Mesendoderm (in vitro differentiated cells): ENCODE measurements around the gene CRIM1.

ENCODE experiments used
- DNase-seq: peaks from one replicate; pipeline ENCODE4 v3.0.0; 2013
- H2AK5ac ChIP-seq: 2 replicates; pipeline ENCODE4 v1.6.1; 2013; ENCODE audit warnings: low read length, inconsistent platforms
- H2BK120ac ChIP-seq: 2 replicates; pipeline ENCODE4 v1.6.1; 2013; ENCODE audit warnings: low read depth, mild to moderate bottlenecking, low read length, moderate library complexity, mixed read lengths
- H2BK15ac ChIP-seq: replicated peaks from 2 replicates; pipeline ENCODE4 v1.6.1; 2013; ENCODE audit warnings: low read depth, mild to moderate bottlenecking, moderate library complexity
- H2BK5ac ChIP-seq: 2 replicates; pipeline ENCODE4 v1.6.1; 2013; ENCODE audit warnings: low read length, inconsistent platforms
- H3K18ac ChIP-seq: 2 replicates; pipeline ENCODE4 v1.6.1; 2013; ENCODE audit warnings: mild to moderate bottlenecking, low read length, mixed read lengths
- H3K23ac ChIP-seq: one replicate; pipeline ENCODE4 v1.6.1; 2013; ENCODE audit warnings: low read length
- H3K27ac ChIP-seq: 2 replicates; pipeline ENCODE4 v1.5.1; 2013; ENCODE audit warnings: low read depth, mild to moderate bottlenecking, inconsistent platforms, low read length, moderate library complexity
- H3K27me3 ChIP-seq: 2 replicates; pipeline ENCODE4 v1.6.1; 2013; ENCODE audit warnings: low read length, control low read depth, mild to moderate bottlenecking, inconsistent platforms; ENCODE audit not compliant: insufficient read depth, poor library complexity
- H3K36me3 ChIP-seq: 2 replicates; pipeline ENCODE4 v1.6.1; 2013; ENCODE audit warnings: low read length, inconsistent platforms; ENCODE audit not compliant: control insufficient read depth, insufficient read depth
- H3K4ac ChIP-seq: one replicate; pipeline ENCODE4 v1.6.1; 2013; ENCODE audit warnings: low read depth, mild to moderate bottlenecking, low read length, moderate library complexity
- H3K4me1 ChIP-seq: 2 replicates; pipeline ENCODE4 v1.6.1; 2013; ENCODE audit warnings: low read depth, low read length, inconsistent platforms; ENCODE audit not compliant: control insufficient read depth
- H3K4me2 ChIP-seq: 2 replicates; pipeline ENCODE4 v1.6.1; 2013; ENCODE audit warnings: low read length
- H3K4me3 ChIP-seq: 2 replicates; pipeline ENCODE4 v1.5.1; 2013; ENCODE audit warnings: mild to moderate bottlenecking, low read length
- H3K56ac ChIP-seq: one replicate; pipeline ENCODE4 v1.6.1; 2013; ENCODE audit warnings: low read length
- H3K79me1 ChIP-seq: 2 replicates; pipeline ENCODE4 v1.6.1; 2013; ENCODE audit warnings: low read length, inconsistent platforms
- H3K79me2 ChIP-seq: 2 replicates; pipeline ENCODE4 v1.6.1; 2013; ENCODE audit warnings: mild to moderate bottlenecking, low read length; ENCODE audit not compliant: control insufficient read depth, insufficient read depth
- H3K9ac ChIP-seq: 2 replicates; pipeline ENCODE4 v1.6.1; 2013; ENCODE audit warnings: low read length, inconsistent platforms
- H4K5ac ChIP-seq: one replicate; pipeline ENCODE4 v1.6.1; 2013; ENCODE audit warnings: low read length
- H4K8ac ChIP-seq: one replicate; pipeline ENCODE4 v1.6.1; 2013; ENCODE audit warnings: low read depth, mild to moderate bottlenecking, control low read depth, low read length, moderate library complexity
- WGBS: extraction: QIAGEN DNeasy Blood & Tissue Kit; methylation state at CpG from one replicate; pipeline ENCODE4 v1.1.7; 2013; ENCODE audit warnings: low lambda C conversion rate, missing lambda C conversion rate; ENCODE audit not compliant: insufficient coverage; ENCODE audit errors: extremely low coverage; 5-methylcytosine and 5-hydroxymethylcytosine counted together

Gene CRIM1

DNA sequence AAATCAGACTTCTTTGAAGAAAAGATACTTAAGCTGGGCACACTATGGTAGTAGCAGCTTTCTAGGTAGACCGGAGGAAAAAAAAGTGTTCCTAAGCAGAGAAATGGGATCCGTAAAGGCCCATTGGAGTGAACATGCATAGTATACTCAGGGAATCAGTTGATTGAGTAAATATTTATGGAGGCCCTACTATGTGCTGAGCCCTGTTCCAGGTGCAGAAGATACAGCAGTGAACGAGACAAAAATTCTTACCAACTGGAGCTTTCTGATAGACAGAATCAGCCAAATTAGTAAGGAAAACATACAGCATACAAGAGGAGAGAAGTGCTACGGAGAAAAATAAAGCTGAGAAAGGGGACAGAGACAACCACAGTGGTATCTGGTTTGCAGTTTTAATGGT, 28.1 kb downstream of the CRIM1 start:
- H3K27me3 ChIP-seq, result no peaks in the 10 kb centered on the region
- H4K8ac ChIP-seq, result no peak overlapping the region
- no peak overlapping the region for H4K5ac ChIP-seq
- no peak overlapping the region for H3K56ac ChIP-seq
- WGBS, result no CpG with 5 or more reads among the region's 4 CpGs
- no peak overlapping the region for H3K4me3 ChIP-seq
- H3K4me1 ChIP-seq, result peaks cover 35% of the 10 kb centered on the region
- no peak overlapping the region for H2BK5ac ChIP-seq
- no peak overlapping the region for H2BK15ac ChIP-seq
- no peak overlapping the region for H3K4ac ChIP-seq
- DNase-seq, result no peak
- no peak overlapping the region for H2BK120ac ChIP-seq
- H3K9ac ChIP-seq, result no peak overlapping the region
- H3K79me1 ChIP-seq, result peaks cover 13% of the 10 kb centered on the region
- no peak overlapping the region for H3K4me2 ChIP-seq
- H3K36me3 ChIP-seq, result no peaks in the 10 kb centered on the region
- no peak overlapping the region for H3K27ac ChIP-seq
- peak overlapping the region; percentile 16 for H2AK5ac ChIP-seq
- H3K23ac ChIP-seq, result no peak overlapping the region
- H3K18ac ChIP-seq, result peak overlapping the region; percentile 40
- H3K79me2 ChIP-seq, result peaks cover 53% of the 10 kb centered on the region

DNA sequence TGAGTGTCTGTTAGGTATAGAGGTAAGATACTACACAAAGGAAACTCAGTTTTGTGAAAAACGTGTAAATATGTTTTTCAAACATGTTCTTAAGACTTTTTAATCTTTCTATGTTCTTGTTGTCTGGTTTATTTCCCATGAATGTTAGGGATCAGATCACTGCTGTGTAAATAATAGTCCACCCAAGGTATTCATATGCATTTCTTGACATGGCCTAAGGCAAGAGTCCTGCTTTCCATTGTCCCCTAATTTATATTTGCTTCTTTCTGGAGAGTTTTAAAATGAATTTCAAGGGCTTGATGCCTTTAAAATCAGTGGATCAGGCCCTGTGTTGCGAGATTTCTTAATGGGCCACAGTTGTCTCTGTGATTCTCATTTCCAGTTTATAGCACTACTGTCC, 28.9 kb downstream of the CRIM1 start:
- Histone ChIP-seq H2AK5ac (no peak overlapping the region), H2BK120ac (no peak overlapping the region), H3K4me1 (peaks cover 35% of the 10 kb centered on the region), H3K36me3 (no peaks in the 10 kb centered on the region), H3K79me1 (peaks cover 13% of the 10 kb centered on the region), H3K4me3 (no peak overlapping the region), H2BK5ac (no peak overlapping the region), H3K4ac (no peak overlapping the region), H4K8ac (no peak overlapping the region), H2BK15ac (no peak overlapping the region), H3K9ac (no peak overlapping the region), H3K27me3 (no peaks in the 10 kb centered on the region), H3K79me2 (peaks cover 52% of the 10 kb centered on the region), H3K27ac (no peak overlapping the region), H4K5ac (no peak overlapping the region), H3K4me2 (no peak overlapping the region), H3K23ac (no peak overlapping the region), H3K56ac (peak overlapping the region; percentile 10), H3K18ac (peak overlapping the region; percentile 42)
- no CpG with 5 or more reads among the region's 2 CpGs for WGBS
- DNase-seq, result no peak

DNA sequence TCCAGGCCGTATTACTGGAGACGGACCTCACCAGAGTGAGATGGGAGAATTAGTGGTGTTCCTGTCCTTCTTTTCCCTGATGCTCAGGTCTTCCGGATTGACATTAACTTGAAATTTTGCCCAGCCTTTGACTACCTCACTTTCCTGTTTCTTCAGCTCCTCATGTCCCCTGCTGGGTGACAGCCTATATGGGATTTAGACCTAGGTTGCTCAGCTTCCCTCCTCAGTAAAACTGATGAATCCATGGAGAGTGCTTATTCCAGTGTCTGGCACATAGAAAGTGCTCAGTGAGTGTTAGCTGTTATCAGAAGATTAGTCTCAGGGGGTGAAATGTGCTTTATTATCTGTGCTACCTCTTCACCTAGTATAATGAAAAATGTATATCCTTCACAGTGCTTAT, 30.0 kb downstream of the CRIM1 start:
- no peak overlapping the region for H3K23ac ChIP-seq
- WGBS, result no CpG with 5 or more reads among the region's 3 CpGs
- no peak overlapping the region for H2BK5ac ChIP-seq
- H3K36me3 ChIP-seq, result no peaks in the 10 kb centered on the region
- H3K27ac ChIP-seq, result peak overlapping the region; percentile 2
- H2BK120ac ChIP-seq, result no peak overlapping the region
- H2BK15ac ChIP-seq, result no peak overlapping the region
- H3K4me3 ChIP-seq, result no peak overlapping the region
- peaks cover 28% of the 10 kb centered on the region for H3K4me1 ChIP-seq
- peaks cover 9% of the 10 kb centered on the region for H3K79me1 ChIP-seq
- no peaks in the 10 kb centered on the region for H3K27me3 ChIP-seq
- no peak overlapping the region for H4K8ac ChIP-seq
- H4K5ac ChIP-seq, result no peak overlapping the region
- no peak overlapping the region for H3K9ac ChIP-seq
- H3K4ac ChIP-seq, result no peak overlapping the region
- no peak overlapping the region for H3K56ac ChIP-seq
- no peak overlapping the region for H2AK5ac ChIP-seq
- H3K4me2 ChIP-seq, result no peak overlapping the region
- H3K18ac ChIP-seq, result no peak overlapping the region
- peaks cover 48% of the 10 kb centered on the region for H3K79me2 ChIP-seq
- DNase-seq, result peak; percentile 84

DNA sequence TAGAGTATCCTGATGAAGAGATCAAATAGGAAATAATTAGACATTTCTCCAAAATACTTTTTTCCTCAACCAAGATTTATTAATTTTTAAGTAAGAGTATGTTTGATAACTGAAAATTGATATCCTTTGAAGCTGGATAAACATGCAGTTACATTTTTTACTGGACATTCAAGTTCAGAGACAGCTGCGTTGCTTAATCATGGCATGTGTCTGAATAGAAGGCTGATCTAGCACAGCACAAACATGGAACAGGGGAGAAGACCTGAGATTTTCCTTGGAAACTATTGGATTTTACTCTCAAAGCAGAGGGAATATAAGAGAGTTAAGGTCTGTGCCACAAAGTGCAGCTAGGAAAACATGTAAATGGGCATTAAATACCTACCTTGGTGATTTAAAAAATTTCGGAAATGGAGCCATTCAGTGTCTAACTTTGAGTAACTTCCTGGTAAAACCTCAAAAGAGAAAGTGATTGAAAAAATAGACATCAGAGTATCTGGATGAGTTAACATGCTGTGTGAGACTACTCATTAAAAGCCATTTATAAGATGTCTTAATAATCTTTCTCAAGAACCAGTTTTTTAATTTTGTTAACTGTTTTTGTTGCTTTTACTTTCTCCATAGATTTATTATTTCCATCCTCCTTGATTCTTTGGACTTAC, 31.8 kb downstream of the CRIM1 start:
- Histone ChIP-seq H2BK120ac (no peak overlapping the region), H3K23ac (no peak overlapping the region), H3K9ac (no peak overlapping the region), H3K36me3 (no peaks in the 10 kb centered on the region), H2BK15ac (no peak overlapping the region), H3K56ac (no peak overlapping the region), H2BK5ac (no peak overlapping the region), H3K27ac (no peak overlapping the region), H3K79me2 (peaks cover 38% of the 10 kb centered on the region), H3K4me2 (no peak overlapping the region), H4K8ac (no peak overlapping the region), H3K27me3 (no peaks in the 10 kb centered on the region), H3K79me1 (peaks cover 4% of the 10 kb centered on the region), H3K4me1 (peaks cover 19% of the 10 kb centered on the region), H3K18ac (peak overlapping the region; percentile 60), H3K4me3 (no peak overlapping the region), H2AK5ac (no peak overlapping the region), H3K4ac (peak overlapping the region; percentile 36), H4K5ac (no peak overlapping the region)
- no peak for DNase-seq
- WGBS, result no CpG with 5 or more reads among the region's 2 CpGs

DNA sequence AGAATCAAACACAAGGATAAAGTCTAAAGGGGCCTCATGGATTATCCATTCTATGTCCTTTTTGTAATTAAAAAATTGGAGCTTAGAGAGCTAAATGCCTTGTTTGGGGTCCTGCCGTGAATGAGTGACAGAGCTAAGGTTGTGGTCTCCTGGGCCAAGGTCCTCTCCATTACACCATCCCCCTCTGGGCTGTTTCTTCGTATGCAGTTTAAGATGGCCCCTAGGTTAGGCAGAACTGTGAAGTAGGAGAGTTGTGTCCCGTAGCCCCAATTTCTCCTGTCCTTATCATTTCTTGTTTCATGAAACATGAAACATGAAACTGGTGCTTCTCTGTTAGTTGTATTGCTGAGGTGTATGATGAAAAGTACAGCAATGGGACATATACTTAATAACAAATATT, 32.9 kb downstream of the CRIM1 start:
- Histone ChIP-seq H3K4me2 (no peak overlapping the region), H3K27ac (no peak overlapping the region), H3K4me1 (peaks cover 20% of the 10 kb centered on the region), H3K18ac (no peak overlapping the region), H3K4ac (no peak overlapping the region), H3K27me3 (no peaks in the 10 kb centered on the region), H2BK120ac (no peak overlapping the region), H3K79me1 (peaks cover 5% of the 10 kb centered on the region), H4K5ac (no peak overlapping the region), H3K36me3 (no peaks in the 10 kb centered on the region), H2BK5ac (no peak overlapping the region), H4K8ac (peak overlapping the region; percentile 65), H2BK15ac (no peak overlapping the region), H3K9ac (no peak overlapping the region), H3K23ac (no peak overlapping the region), H2AK5ac (no peak overlapping the region), H3K4me3 (no peak overlapping the region), H3K79me2 (peaks cover 36% of the 10 kb centered on the region), H3K56ac (no peak overlapping the region)
- no CpG with 5 or more reads among the region's 3 CpGs for WGBS
- no peak for DNase-seq

DNA sequence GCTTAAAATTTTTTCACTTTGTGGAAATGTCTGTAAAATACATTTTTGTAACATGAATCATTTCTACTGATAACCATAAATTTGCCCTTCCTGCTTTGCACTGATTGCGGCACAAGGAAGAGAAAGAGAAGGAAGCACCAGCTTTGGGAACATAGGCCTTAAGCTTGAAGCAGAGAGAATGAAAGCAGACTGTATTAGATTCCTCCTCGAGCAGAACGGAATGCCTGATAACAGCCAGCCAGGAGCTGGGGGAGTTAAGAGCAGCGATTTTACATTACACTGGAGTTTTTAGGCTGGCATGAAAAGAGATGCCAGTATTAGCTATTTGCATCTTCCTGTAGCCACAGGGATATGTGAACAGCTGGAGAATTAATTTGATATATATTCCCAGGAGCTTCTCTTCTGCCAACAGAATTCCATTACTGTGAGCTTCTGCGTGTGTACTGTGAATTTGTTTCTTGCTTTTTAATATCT, 33.5 kb downstream of the CRIM1 start:
- peak; percentile 45 for DNase-seq

More for the DNA sequence above, 33.5 kb downstream of the CRIM1 start:
- no peak overlapping the region for H3K23ac ChIP-seq
- H3K9ac ChIP-seq, result no peak overlapping the region
- H3K27me3 ChIP-seq, result no peaks in the 10 kb centered on the region
- no CpG with 5 or more reads among the region's 5 CpGs for WGBS
- H3K36me3 ChIP-seq, result no peaks in the 10 kb centered on the region
- no peak overlapping the region for H3K27ac ChIP-seq
- H4K5ac ChIP-seq, result no peak overlapping the region
- no peak overlapping the region for H3K4me3 ChIP-seq
- no peak overlapping the region for H3K18ac ChIP-seq
- H2BK5ac ChIP-seq, result no peak overlapping the region
- no peak overlapping the region for H3K4me2 ChIP-seq
- peaks cover 7% of the 10 kb centered on the region for H3K79me1 ChIP-seq
- peaks cover 34% of the 10 kb centered on the region for H3K79me2 ChIP-seq
- no peak overlapping the region for H2BK15ac ChIP-seq
- no peak overlapping the region for H2BK120ac ChIP-seq
- no peak overlapping the region for H4K8ac ChIP-seq
- H2AK5ac ChIP-seq, result no peak overlapping the region
- peaks cover 20% of the 10 kb centered on the region for H3K4me1 ChIP-seq
- H3K56ac ChIP-seq, result no peak overlapping the region
- no peak overlapping the region for H3K4ac ChIP-seq
